Endothelial cell of umbilical vein (primary cell): Measurements from ENCODE around the gene PDXDC1. TPM values are rescaled to one million over a fixed set of nuclear protein-coding genes. Genes with fewer than 3 reads are reported as not detected.

Source experiments
- BruUV-seq: library from RNA; stranded (reverse); fragments of 400-500 nt; replicated peaks from 2 replicates; lab custom pipeline; 2021; lab: Mats Ljungman, UMichigan
- CTCF ChIA-PET: fragments of 300-600, 350-600 bp; sonication (Branson Sonifier 250); formaldehyde crosslinking; loops from one replicate; lab custom pipeline; 2021; ENCODE audit warnings: antibody characterized with exemption, inconsistent platforms; lab: Charles Lee
- POLR2A ChIA-PET: fragments of 300-600, 350-600 bp; sonication (Branson Sonifier 250); formaldehyde crosslinking; loops from one replicate; lab custom pipeline; 2021; ENCODE audit warnings: antibody characterized with exemption, inconsistent platforms; lab: Charles Lee
- DNase-seq: peaks from one replicate; pipeline ENCODE4 v3.0.0-alpha.2; 2011; ENCODE audit warnings: low read depth, low spot score
- FAIRE-seq: peaks from 2 replicates; lab custom pipeline; 2011; peaks lifted over from hg19 to GRCh38; lab: Jason Lieb, UNC
- H2AFZ ChIP-seq: 2 replicates; pipeline ENCODE4 v1.6.0; 2012; ENCODE audit warnings: low read depth, low read length, control low read depth, inconsistent platforms
- H3K27ac ChIP-seq: 2 replicates; pipeline ENCODE4 v1.5.1; 2011; ENCODE audit warnings: low read depth, mild to moderate bottlenecking, control low read depth, low read length, moderate library complexity; ENCODE audit not compliant: insufficient read depth
- H3K27me3 ChIP-seq, 2 experiments: 2 replicates each; pipeline versions ENCODE4 v1.6.0 to v1.6.1; 2011; ENCODE audit warnings: low read length in 2 of 2, mixed read lengths in 1 of 2; ENCODE audit not compliant: control insufficient read depth in 2 of 2, insufficient read depth in 2 of 2
- H3K36me3 ChIP-seq, 2 experiments: 2 replicates in 1 of 2; 3 replicates in 1 of 2; pipeline ENCODE4 v1.5.1; 2011; ENCODE audit warnings: low read length in 2 of 2, mild to moderate bottlenecking in 1 of 2, moderate library complexity in 1 of 2; ENCODE audit not compliant: control insufficient read depth in 2 of 2, insufficient read depth in 2 of 2; ENCODE audit errors: extremely low read depth in 1 of 2
- H3K4me1 ChIP-seq: 3 replicates; pipeline ENCODE4 v1.5.1; 2011; ENCODE audit warnings: mild to moderate bottlenecking, low read length; ENCODE audit not compliant: control insufficient read depth, insufficient read depth; ENCODE audit errors: extremely low read depth
- H3K4me2 ChIP-seq: 2 replicates; pipeline ENCODE4 v1.6.1; 2011; ENCODE audit warnings: low read length, control low read depth, mixed read lengths; ENCODE audit not compliant: insufficient read depth
- H3K4me3 ChIP-seq, 3 experiments: fragments of 200-600 bp in 1 of 3; sonication (generic), shearing (Covaris generic) in 1 of 3; replicated peaks in 1 of 3; 2 replicates each; pipeline ENCODE4 v1.5.1; 2011 to 2016; ENCODE audit warnings: control low read depth in 3 of 3, low read length in 3 of 3, mild to moderate bottlenecking in 2 of 3, inconsistent platforms in 1 of 3, low read depth in 1 of 3, moderate library complexity in 1 of 3; ENCODE audit not compliant: insufficient read depth in 1 of 3
- H3K79me2 ChIP-seq: 2 replicates; pipeline ENCODE4 v1.6.0; 2012; ENCODE audit warnings: low read length, inconsistent platforms; ENCODE audit not compliant: control insufficient read depth, insufficient read depth
- H3K9ac ChIP-seq: replicated peaks from 2 replicates; pipeline ENCODE3; 2011; ENCODE audit warnings: low read length, control low read depth; ENCODE audit not compliant: insufficient read depth; ENCODE audit errors: extremely low read depth
- H3K9me1 ChIP-seq: replicated peaks from 3 replicates; pipeline ENCODE4 v1.6.0; 2011; ENCODE audit warnings: mild to moderate bottlenecking, low read length; ENCODE audit not compliant: control insufficient read depth, insufficient read depth; ENCODE audit errors: extremely low read depth
- H3K9me3 ChIP-seq: replicated peaks from 2 replicates; pipeline ENCODE4 v1.5.1; 2012; ENCODE audit warnings: low read length, inconsistent platforms; ENCODE audit not compliant: control insufficient read depth, insufficient read depth
- H4K20me1 ChIP-seq: replicated peaks from 2 replicates; pipeline ENCODE3; 2011; ENCODE audit warnings: mild to moderate bottlenecking, low read length; ENCODE audit not compliant: control insufficient read depth, insufficient read depth; ENCODE audit errors: extremely low read depth
- EZH2 ChIP-seq: IDR thresholded peaks from 2 replicates; pipeline ENCODE4 v1.6.1; 2012; ENCODE audit warnings: borderline replicate concordance, low read depth, mild to moderate bottlenecking, moderate library complexity, low read length, inconsistent platforms; ENCODE audit not compliant: severe bottlenecking
- GATA2 ChIP-seq: IDR thresholded peaks from 2 replicates; pipeline ENCODE4 v1.7.0; 2011; ENCODE audit warnings: low read depth, mild to moderate bottlenecking, moderate library complexity, mixed read lengths, low read length; ENCODE audit not compliant: insufficient read length, insufficient read depth
- JUN ChIP-seq: IDR thresholded peaks from 2 replicates; pipeline ENCODE4 v1.6.1; 2011; ENCODE audit warnings: borderline replicate concordance, low read depth; ENCODE audit not compliant: insufficient read length, insufficient read depth
- MAX ChIP-seq: IDR thresholded peaks from 2 replicates; pipeline ENCODE4 v1.6.1; 2011; ENCODE audit not compliant: insufficient read depth, insufficient read length
- MYC ChIP-seq: IDR thresholded peaks from one replicate; pipeline ENCODE4 v1.6.1; 2011; ENCODE audit warnings: mild to moderate bottlenecking, low read depth, low read length
- POLR2A ChIP-seq: IDR thresholded peaks from 2 replicates; pipeline ENCODE4 v1.6.1; 2012; ENCODE audit warnings: low read depth, mild to moderate bottlenecking, control low read depth, low read length
- POLR2AphosphoS5 ChIP-seq: IDR thresholded peaks from 2 replicates; pipeline ENCODE4 v1.6.1; 2012; ENCODE audit warnings: low read depth, mild to moderate bottlenecking, control low read depth, low read length, moderate library complexity; ENCODE audit not compliant: insufficient read depth
- dilution Hi-C: fragments of 300-500 bp; cut with MboI; formaldehyde crosslinking; loops from one replicate; pipeline ENCODE4 v1.15.0; 2019; ENCODE audit warnings: low sequenced_read_pairs; ENCODE audit not compliant: extremely low pct_ligation_motif_present
- intact Hi-C: fragments of 100-400 bp; cut with micrococcal nuclease; formaldehyde crosslinking; loops from one replicate; pipeline ENCODE4 v1.10.0; 2022
- polyA plus RNA-seq, 4 experiments: library from polyadenylated mRNA; depleted of rRNA in 3 of 4; stranded (reverse) in 3 of 4; unstranded in 1 of 4; fragments of >200 nt; gene quantifications; 2 replicates each; pipeline versions ENCODE4 v1.2.1 to v1.2.3, GENCODE V29; 2011 to 2012; ENCODE audit warnings: missing spikeins in 1 of 4
- total RNA-seq: library from RNA; stranded (reverse); gene quantifications from 2 replicates; pipeline ENCODE4 v1.2.3, GENCODE V29; 2021
- TF ChIP-seq, protein P1 (sequence below), 2 donors: IDR thresholded peaks; 1 replicate in 1 of 2; 2 replicates in 1 of 2; pipeline ENCODE4 v1.5.1; 2011; ENCODE audit warnings: low read length in 2 of 2, mild to moderate bottlenecking in 2 of 2, moderate library complexity in 2 of 2, control low read depth in 1 of 2, inconsistent platforms in 1 of 2, low read depth in 1 of 2; ENCODE audit not compliant: insufficient read depth in 1 of 2; ENCODE audit errors: extremely low read depth in 1 of 2

The PDXDC1 gene
- total and polyA plus RNA-seq, 2 donors (not counting 3 experiments of a cell fraction or from before 2014, with no cell fraction given), result 44.6 to 78.9 TPM

DNA sequence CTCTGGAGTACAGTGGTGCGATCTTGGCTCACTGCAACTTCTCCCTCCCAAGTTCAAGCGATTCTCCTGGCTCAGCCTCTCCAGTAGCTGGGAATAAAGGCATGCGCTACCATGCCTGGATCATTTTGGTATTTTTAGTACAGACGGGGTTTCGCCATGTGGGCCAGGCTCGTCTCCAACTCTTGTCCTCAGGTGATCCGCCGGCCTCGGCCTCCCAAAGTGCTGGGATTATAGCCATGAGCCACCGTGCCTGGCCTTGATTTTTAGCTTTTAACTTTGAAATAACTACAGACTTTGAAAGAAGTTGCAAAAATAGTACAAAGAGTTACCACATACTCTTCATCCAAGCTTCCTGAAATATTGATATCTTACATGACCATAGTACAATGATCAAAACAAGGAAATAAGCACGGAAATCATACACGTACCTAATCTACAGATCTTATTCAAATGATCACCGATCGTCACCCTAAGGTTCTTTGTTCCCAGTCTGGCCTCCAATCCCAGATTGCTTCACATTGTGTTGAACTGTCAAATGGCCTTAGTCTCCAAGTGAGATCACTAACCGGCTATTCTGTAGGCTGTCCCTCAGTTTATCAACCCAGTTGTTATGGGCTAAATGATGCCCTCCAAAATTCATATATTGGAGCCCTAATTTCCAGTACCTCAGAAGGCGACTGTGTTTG, 19.1 kb upstream of the PDXDC1 start:
- intact Hi-C loops, result no loop called here
- dilution Hi-C loops, result no loop called here
- no peaks in the 10 kb centered on the region for H3K4me1 ChIP-seq
- H3K36me3 ChIP-seq, result no peaks in the 10 kb centered on the region
- peaks cover 0 to 4% of the 10 kb centered on the region in 2 experiments for H3K27me3 ChIP-seq
- H3K4me2 ChIP-seq, result no peak overlapping the region
- DNase-seq (no peak), FAIRE-seq (peak; percentile 38)
- POLR2A ChIA-PET, result no interaction called here
- H4K20me1 ChIP-seq, result peaks cover 4% of the 10 kb centered on the region
- no peak overlapping the region for H3K27ac ChIP-seq
- H3K79me2 ChIP-seq, result no peaks in the 10 kb centered on the region
- H3K9me3 ChIP-seq, result no peaks in the 10 kb centered on the region
- TF ChIP-seq GATA2 (no peak), MYC (no peak), EZH2 (no peak), MAX (no peak), JUN (no peak), POLR2A (no peak), POLR2AphosphoS5 (no peak)
- TF ChIP-seq, protein P1, sequence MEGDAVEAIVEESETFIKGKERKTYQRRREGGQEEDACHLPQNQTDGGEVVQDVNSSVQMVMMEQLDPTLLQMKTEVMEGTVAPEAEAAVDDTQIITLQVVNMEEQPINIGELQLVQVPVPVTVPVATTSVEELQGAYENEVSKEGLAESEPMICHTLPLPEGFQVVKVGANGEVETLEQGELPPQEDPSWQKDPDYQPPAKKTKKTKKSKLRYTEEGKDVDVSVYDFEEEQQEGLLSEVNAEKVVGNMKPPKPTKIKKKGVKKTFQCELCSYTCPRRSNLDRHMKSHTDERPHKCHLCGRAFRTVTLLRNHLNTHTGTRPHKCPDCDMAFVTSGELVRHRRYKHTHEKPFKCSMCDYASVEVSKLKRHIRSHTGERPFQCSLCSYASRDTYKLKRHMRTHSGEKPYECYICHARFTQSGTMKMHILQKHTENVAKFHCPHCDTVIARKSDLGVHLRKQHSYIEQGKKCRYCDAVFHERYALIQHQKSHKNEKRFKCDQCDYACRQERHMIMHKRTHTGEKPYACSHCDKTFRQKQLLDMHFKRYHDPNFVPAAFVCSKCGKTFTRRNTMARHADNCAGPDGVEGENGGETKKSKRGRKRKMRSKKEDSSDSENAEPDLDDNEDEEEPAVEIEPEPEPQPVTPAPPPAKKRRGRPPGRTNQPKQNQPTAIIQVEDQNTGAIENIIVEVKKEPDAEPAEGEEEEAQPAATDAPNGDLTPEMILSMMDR (IDR thresholded peaks at IDR 0.05; ENCODE audit: extremely low read depth in 1 of 2, insufficient read depth in 1 of 2, low read depth in 1 of 2, low read length in 2 of 2), result no peak
- H2AFZ ChIP-seq, result no peak overlapping the region
- no peak overlapping the region for H3K9ac ChIP-seq
- BruUV-seq, result no TSS peak
- H3K9me1 ChIP-seq, result no peaks in the 10 kb centered on the region
- CTCF ChIA-PET, result interaction anchor here (1.1 kb wide), 1 partner anchor 8 kb away, joined by 3 read pairs; no protein-coding TSS in a partner anchor
- no peak overlapping the region for H3K4me3 ChIP-seq
